GM12873 (cell line): ENCODE measurements around the gene HTR3C.

Experiments
- CTCF ChIP-seq: IDR thresholded peaks from 2 replicates; pipeline ENCODE4 v1.5.1; 2012; ENCODE audit warnings: low read depth, mild to moderate bottlenecking, moderate library complexity, low read length, control low read depth; ENCODE audit not compliant: insufficient read depth; ENCODE audit errors: missing control alignments

HTR3C gene

GRCh38 chr3:184067573-184068055 is 14.8 kb downstream of the HTR3C start:
- TF ChIP-seq CTCF, result no peak

- no peak for TF ChIP-seq CTCF
These were observed 15.5 kb downstream of the HTR3C start for GRCh38 chr3:184068344-184068743.

- TF ChIP-seq CTCF, result no peak
These were observed 20.8 kb downstream of the HTR3C start for GRCh38 chr3:184073621-184074020.

GRCh38 chr3:184075901-184076300 is 23.1 kb downstream of the HTR3C start:
- no peak for TF ChIP-seq CTCF

- no peak for TF ChIP-seq CTCF
These were observed 25.0 kb downstream of the HTR3C start for GRCh38 chr3:184077881-184078280.

- TF ChIP-seq CTCF, result no peak
These were observed 26.0 kb downstream of the HTR3C start for GRCh38 chr3:184078851-184079250.

GRCh38 chr3:184081116-184081830 is 28.4 kb downstream of the HTR3C start:
- no peak for TF ChIP-seq CTCF
